K562 (cell line): ENCODE data around the gene STEAP3. TPM values are rescaled to one million over a fixed set of nuclear protein-coding genes. Genes with fewer than 3 reads are reported as not detected.
A peak's percentile ranks its signal among the peaks of the same experiment; 100 is the strongest.
"Not testable (repeated sequence)": the region's sequence is repeated elsewhere in the genome, so short reads cannot be mapped to it uniquely, and the experiment has no call there.

Experiments
- ATAC-seq: fragments of 200-7000 bp; cut with Tn5 transposase; 3 replicates; pipeline ENCODE4 v1.9.1; 2020; ENCODE audit warnings: moderate library complexity
- BruUV-seq: library from RNA; stranded (reverse); fragments of 400-500 nt; replicated peaks from 2 replicates; lab custom pipeline; 2021; lab: Mats Ljungman, UMichigan
- CTCF ChIA-PET: fragments of 300-600 bp; formaldehyde crosslinking; extraction: SDS; loops from one replicate; lab custom pipeline; 2021; ENCODE audit warnings: low intra/inter-chr PET ratio; lab: Yijun Ruan, JAX
- POLR2A ChIA-PET: fragments of 300-600, 350-650 bp; sonication (Branson Sonifier 250); formaldehyde crosslinking; extraction: SDS; loops from one replicate; lab custom pipeline; 2021; ENCODE audit warnings: antibody characterized with exemption, inconsistent platforms; lab: Yijun Ruan, JAX
- DNase-seq, 4 experiments: peaks; one replicate each; pipeline versions ENCODE4 v3.0.0 to v3.0.0-alpha.2; 2011 to 2018; ENCODE audit warnings: low spot score in 3 of 4, mixed read lengths in 3 of 4; ENCODE audit errors: extremely low read depth in 1 of 4
- FAIRE-seq: peaks from 2 replicates; lab custom pipeline; 2011; peaks lifted over from hg19 to GRCh38; lab: Jason Lieb, UNC
- H2AFZ ChIP-seq: 2 replicates; pipeline ENCODE4 v1.6.0; 2011; ENCODE audit warnings: low read depth, low read length, control low read depth, inconsistent platforms
- H3K27ac ChIP-seq: fragments of 200-600 bp; 3 replicates; pipeline ENCODE4 v1.8.0; 2011; ENCODE audit warnings: low read depth, mild to moderate bottlenecking, control low read depth, inconsistent platforms, low read length, moderate library complexity, mixed read lengths; ENCODE audit errors: extremely low read depth
- H3K27me3 ChIP-seq, 2 experiments: fragments of 300-600 bp in 1 of 2; 2 replicates in 1 of 2; 3 replicates in 1 of 2; pipeline versions ENCODE4 v1.6.0 to v1.8.0; 2011; ENCODE audit warnings: inconsistent platforms in 2 of 2, low read length in 2 of 2, mild to moderate bottlenecking in 1 of 2, mixed read lengths in 1 of 2, moderate library complexity in 1 of 2; ENCODE audit not compliant: control insufficient read depth in 2 of 2, insufficient read depth in 2 of 2
- H3K36me3 ChIP-seq: fragments of 300-600 bp; 3 replicates; pipeline ENCODE4 v1.8.0; 2011; ENCODE audit warnings: mild to moderate bottlenecking, low read length, inconsistent platforms; ENCODE audit not compliant: control insufficient read depth, insufficient read depth
- H3K4me1 ChIP-seq, 2 experiments: fragments of 200-600 bp in 1 of 2; replicated peaks in 1 of 2; 2 replicates in 1 of 2; 3 replicates in 1 of 2; pipeline versions ENCODE4 v1.5.1 to v1.8.0; 2011; ENCODE audit warnings: inconsistent platforms in 2 of 2, low read length in 2 of 2, mild to moderate bottlenecking in 1 of 2, mixed read lengths in 1 of 2, moderate library complexity in 1 of 2; ENCODE audit not compliant: control insufficient read depth in 2 of 2, insufficient read depth in 2 of 2
- H3K4me2 ChIP-seq: 2 replicates; pipeline ENCODE4 v1.6.1; 2011; ENCODE audit warnings: low read length, control low read depth, inconsistent platforms, mixed read lengths; ENCODE audit not compliant: insufficient read depth
- H3K4me3 ChIP-seq: fragments of 200-600 bp; sonication (generic), shearing (Covaris generic); 2 replicates; pipeline ENCODE4 v1.5.1; 2016; ENCODE audit warnings: control low read depth, inconsistent platforms
- H3K79me2 ChIP-seq: fragments of 200-600 bp; 3 replicates; pipeline ENCODE4 v1.8.0; 2011; ENCODE audit warnings: low read length, inconsistent platforms; ENCODE audit not compliant: control insufficient read depth, insufficient read depth
- H3K9ac ChIP-seq, 2 experiments: 2 replicates each; pipeline versions ENCODE4 v1.6.0 to v1.6.1; 2011; ENCODE audit warnings: low read depth in 2 of 2, low read length in 2 of 2, control low read depth in 1 of 2, inconsistent platforms in 1 of 2, mild to moderate bottlenecking in 1 of 2, mixed read lengths in 1 of 2; ENCODE audit not compliant: insufficient read depth in 1 of 2
- H3K9me1 ChIP-seq: one replicate; pipeline ENCODE4 v1.6.0; 2011; ENCODE audit warnings: inconsistent platforms, mild to moderate bottlenecking, low read length, moderate library complexity; ENCODE audit not compliant: control insufficient read depth, insufficient read depth
- H3K9me3 ChIP-seq: replicated peaks from 2 replicates; pipeline ENCODE4 v1.5.1; 2011; ENCODE audit warnings: low read depth, low read length, inconsistent platforms; ENCODE audit not compliant: control insufficient read depth, insufficient read depth
- H4K20me1 ChIP-seq: replicated peaks from 2 replicates; pipeline ENCODE4 v1.6.1; 2011; ENCODE audit warnings: low read length, inconsistent platforms, mixed read lengths; ENCODE audit not compliant: control insufficient read depth, insufficient read depth
- CBX2 ChIP-seq: fragments of 200-600 bp; sonication (generic); IDR thresholded peaks from one replicate; pipeline ENCODE4 v1.6.1; 2012; ENCODE audit warnings: mild to moderate bottlenecking, low read length, inconsistent platforms; ENCODE audit not compliant: insufficient read depth, poor library complexity, severe bottlenecking
- HCFC1 ChIP-seq: IDR thresholded peaks from 2 replicates; pipeline ENCODE4 v1.6.1; 2012; ENCODE audit warnings: low read depth, low read length, improper control_type of control experiment
- ZNF146 ChIP-seq: IDR thresholded peaks from one replicate; pipeline ENCODE4 v1.6.1; 2018; ENCODE audit warnings: missing compliant biosample characterization; ENCODE audit not compliant: unreplicated experiment
- ZNF197 ChIP-seq: fragments of 200-800 bp; sonication (Bioruptor generic); IDR thresholded peaks from 2 replicates; pipeline ENCODE4 v1.6.1; 2016; ENCODE audit warnings: low read depth, missing genetic modification characterization, missing compliant biosample characterization
- ZNF408 ChIP-seq: fragments of 250-450 bp; sonication (Bioruptor Pico); IDR thresholded peaks from 2 replicates; pipeline ENCODE4 v1.4.0; 2020; ENCODE audit warnings: low read depth, mild to moderate bottlenecking, moderate library complexity
- ZNF766 ChIP-seq: fragments of 200-800 bp; sonication (Bioruptor generic); conservative IDR thresholded peaks from 2 replicates; pipeline ENCODE4 v1.6.1; 2016; ENCODE audit warnings: missing genetic modification characterization, missing compliant biosample characterization
- WGBS: fragments of 100-300 bp; shearing (Covaris generic); methylation state at CpG from one replicate; pipeline ENCODE4 v1.1.6; 2016; ENCODE audit warnings: low coverage, mixed read lengths; ENCODE audit not compliant: insufficient coverage; ENCODE audit errors: missing lambda C conversion rate; 5-methylcytosine and 5-hydroxymethylcytosine counted together
- in situ Hi-C: fragments of 300-500 bp; cut with MboI; formaldehyde crosslinking; loops from 4 replicates; pipeline ENCODE4 v1.15.0; 2018; ENCODE audit warnings: inconsistent platforms, mixed read lengths
- intact Hi-C: fragments of 100-400 bp; cut with micrococcal nuclease; formaldehyde crosslinking; loops from 2 replicates; pipeline ENCODE4 v1.14.2; 2022
- polyA plus RNA-seq, 8 experiments: library from polyadenylated mRNA; depleted of rRNA in 4 of 8; stranded (reverse) in 5 of 8; unstranded in 3 of 8; fragments of >200 nt; fragmentation: Nextera tagmentation in 2 of 8; fragmentation: Illumina TruSeq in 1 of 8; extraction: Ambion mirVana in 2 of 8; extraction: Trizol in 1 of 8; gene quantifications; 2 replicates each; pipeline versions ENCODE4 v1.2.1 to v1.2.3, GENCODE V29; 2011 to 2014; ENCODE audit warnings: inconsistent platforms in 1 of 8, missing spikeins in 1 of 8
- total RNA-seq, 7 experiments: library from RNA; depleted of rRNA in 6 of 7; stranded (reverse); fragments of >200 nt in 6 of 7; fragmentation: Illumina TruSeq in 2 of 7; extraction: Trizol in 2 of 7; gene quantifications; 2 replicates each; pipeline versions ENCODE4 v1.2.1 to v1.2.3, GENCODE V29; 2011 to 2021; ENCODE audit warnings: low replicate concordance in 1 of 7

The STEAP3 gene
- total and polyA plus RNA-seq, 9 of the 15 experiments (the other 6 are each of a cell fraction or from before 2014, with no cell fraction given): 1.8 to 31.6 (median 9.0) TPM

DNA sequence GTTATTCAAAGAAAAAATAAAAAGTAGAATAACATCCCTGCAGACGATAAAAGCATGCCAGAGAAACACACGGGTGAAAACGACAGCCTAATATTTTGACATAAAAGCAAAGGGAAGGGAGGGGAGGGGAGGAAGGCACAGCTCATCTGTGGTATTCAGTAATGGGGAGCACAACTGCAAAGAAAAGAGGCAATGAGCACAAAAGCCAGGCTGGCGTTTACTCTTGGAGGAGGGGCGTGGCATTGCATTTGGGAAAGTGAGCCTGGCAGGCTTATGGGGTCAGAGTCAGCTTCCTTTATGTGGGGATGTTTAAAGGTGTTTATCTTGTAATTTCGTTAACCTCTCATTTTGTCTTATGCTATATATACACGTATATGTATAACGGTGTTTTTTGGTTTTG, 53.2 kb downstream of the STEAP3 start (continued):
- TF ChIP-seq CBX2 (no peak), ZNF408 (CRISPR knock-in tag) (no peak), ZNF197 (no peak), ZNF766 (CRISPR knock-in tag) (no peak), HCFC1 (no peak)
- TF ChIP-seq, all 486 proteins: peak for 0

DNA sequence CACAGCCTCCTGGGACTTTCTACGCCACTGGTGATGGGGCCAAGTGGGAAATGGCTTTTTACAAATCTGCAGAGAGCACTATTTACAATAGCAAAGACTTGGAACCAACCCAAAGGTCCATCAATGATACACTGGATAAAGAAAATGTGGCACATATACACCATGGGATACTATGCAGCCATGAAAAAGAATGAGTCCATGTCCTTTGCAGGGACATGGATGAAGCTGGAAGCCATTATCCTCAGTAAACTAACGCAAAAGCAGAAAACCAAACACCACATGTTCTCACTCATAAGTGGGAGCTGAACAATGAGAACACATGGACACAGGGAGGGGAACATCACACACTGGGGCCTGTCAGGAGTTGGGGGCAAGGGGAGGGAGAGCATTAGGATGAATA, 54.8 kb downstream of the STEAP3 start:
- POLR2A ChIA-PET, BruUV-seq: not testable (repeated sequence)

More for the DNA sequence above, 54.8 kb downstream of the STEAP3 start:
- H3K27me3 ChIP-seq: peaks cover 11 to 15% of the 10 kb centered on the region in 2 experiments; a peak in 3 of 5 replicates
- WGBS: 24% methylated on average over 2 of the region's 2 CpGs
- H4K20me1 ChIP-seq, CTCF ChIA-PET, intact Hi-C loops, H3K4me1 ChIP-seq, ATAC-seq, H3K27ac ChIP-seq, H3K4me2 ChIP-seq, H3K36me3 ChIP-seq, H3K9ac ChIP-seq, FAIRE-seq, DNase-seq, H3K9me1 ChIP-seq, H2AFZ ChIP-seq, H3K79me2 ChIP-seq, H3K9me3 ChIP-seq, H3K4me3 ChIP-seq: not testable (repeated sequence)
- TF ChIP-seq ZNF146 (CRISPR knock-in tag): peak; percentile 91
- in situ Hi-C loops: loop anchor here (25.0 kb wide), 2 partner anchors 266 to 391 kb away; no protein-coding TSS in a partner anchor
